Adrenal gland (tissue), 12 donors: ENCODE data around the gene BROX. TPM values are rescaled to one million over a fixed set of nuclear protein-coding genes. Genes with fewer than 3 reads are reported as not detected.

Experiments used
- DNase-seq, 7 donors: peaks; one replicate each; pipeline ENCODE4 v3.0.0-alpha.2; 2019 to 2020
- H3K27ac ChIP-seq, 5 donors: fragments of 200-600 bp; sonication (generic) in 4 of 5; 1 replicate in 3 of 5; 2 replicates in 2 of 5; pipeline versions ENCODE4 v1.5.1 to v1.8.0; 2016 to 2020; ENCODE audit warnings: mild to moderate bottlenecking in 1 of 5
- H3K27me3 ChIP-seq: fragments of 200-600 bp; 2 replicates; pipeline ENCODE4 v1.8.0; 2021
- H3K36me3 ChIP-seq, 2 donors: fragments of 200-600 bp; replicated peaks in 1 of 2; 1 replicate in 1 of 2; 2 replicates in 1 of 2; pipeline versions ENCODE4 v1.5.1 to v1.8.0; 2018 to 2022
- H3K4me1 ChIP-seq, 2 donors: fragments of 200-600 bp; replicated peaks in 1 of 2; 1 replicate in 1 of 2; 2 replicates in 1 of 2; pipeline versions ENCODE4 v1.5.1 to v1.8.0; 2018 to 2021
- H3K4me3 ChIP-seq, 4 donors: fragments of 200-600 bp; sonication (generic) in 3 of 4; one replicate each; pipeline ENCODE4 v1.5.1; 2016 to 2018
- H3K9me3 ChIP-seq, 3 donors: fragments of 200-600 bp; sonication (generic) in 1 of 3; replicated peaks in 1 of 3; 1 replicate in 2 of 3; 2 replicates in 1 of 3; pipeline versions ENCODE4 v1.5.1 to v1.8.0; 2016 to 2021
- CTCF ChIP-seq, 6 experiments: fragments of 450-650 bp in 4 of 6; fragments of 200-600 bp in 2 of 6; sonication (generic) in 1 of 6; IDR thresholded peaks; 1 replicate in 5 of 6; 2 replicates in 1 of 6; pipeline versions ENCODE4 v1.5.1 to v1.8.0; 2016 to 2021; ENCODE audit warnings: antibody characterized with exemption in 6 of 6, mild to moderate bottlenecking in 2 of 6, moderate library complexity in 1 of 6
- POLR2A ChIP-seq, 2 donors: fragments of 450-650 bp; IDR thresholded peaks; one replicate each; pipeline ENCODE4 v1.6.1; 2017; ENCODE audit warnings: antibody characterized with exemption in 2 of 2, mild to moderate bottlenecking in 2 of 2, moderate library complexity in 1 of 2
- WGBS, 4 donors: extraction: QIAGEN DNeasy Blood & Tissue Kit in 2 of 4; methylation state at CpG; one replicate each; pipeline versions ENCODE4 v1.1.5 to v1.1.7; 2013 to 2017; 5-methylcytosine and 5-hydroxymethylcytosine counted together
- intact Hi-C, 2 donors: fragments of 100-400 bp; cut with DNase I; formaldehyde crosslinking; loops; one replicate each; pipeline versions ENCODE4 v1.14.1 to v1.15.0; 2022 to 2023
- polyA plus RNA-seq, 3 donors: library from polyadenylated mRNA; stranded (reverse); fragments of 200-250 nt in 2 of 3; fragments of 350-450 nt in 1 of 3; fragmentation: Illumina TruSeq in 1 of 3; extraction: RNeasy Lipid Tissue Mini Kit (QIAGEN cat#74804) in 1 of 3; gene quantifications; one replicate each; pipeline ENCODE4 v1.2.3, GENCODE V29; 2013 to 2014
- total RNA-seq, 9 donors: library from RNA; depleted of rRNA in 4 of 9; stranded (reverse); fragments of >200 nt in 4 of 9; fragments of 120-200 nt in 1 of 9; fragmentation: NEBNext Ultra II Directional in 1 of 9; extraction: Animal tissue kit (Norgen Biotek cat#: 25700) in 1 of 9; gene quantifications; one replicate each; pipeline versions ENCODE4 v1.1.0 to v1.2.4, GENCODE V29; 2013 to 2023
- donor health status: healthy with polysubstance abuse.
- donor health status: Bipolar disorder and iron deficiency.
- donor health status: DM: yes; HTN: yes; CAD: no.
- donor health status: DM: no; HTN: no; CAD: no.
- donor health status: DM: no; HTN: no; CAD: no.
- donor health status: DM: yes; HTN: yes; CAD: no.

BROX gene
- total and polyA plus RNA-seq, 12 donors, result 14.1 to 81.3 (median 41.3) TPM

DNA sequence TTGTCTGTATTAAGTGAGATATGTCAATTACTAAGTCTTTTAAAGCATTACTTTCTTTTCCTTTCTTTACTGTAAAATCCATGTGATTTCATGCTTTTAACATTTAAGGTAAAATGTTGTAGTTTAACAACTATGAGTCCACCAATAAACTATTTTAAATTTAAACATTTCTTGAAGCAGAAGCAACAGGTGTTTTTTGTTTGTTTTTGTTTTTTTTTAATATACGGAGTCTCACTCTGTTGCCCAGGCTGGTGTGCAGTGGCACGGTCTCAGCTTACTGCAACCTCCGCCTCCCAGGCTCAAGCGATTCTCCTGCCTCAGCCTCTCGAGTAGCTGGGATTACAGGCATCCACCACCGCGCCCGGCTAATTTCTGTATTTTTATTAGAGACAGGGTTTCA is 15.6 kb upstream of the BROX start:
- 82 to 98% (median 96%) methylated on average over 4 to 8 of the region's 8 CpGs for WGBS, 4 donors
- Histone ChIP-seq H3K9me3 (no peaks in the 10 kb centered on the region), H3K4me1 (no peaks in the 10 kb centered on the region), H3K4me3 (no peak overlapping the region), H3K27ac (no peak overlapping the region), H3K36me3 (peaks cover 0 to 10% of the 10 kb centered on the region in 2 donors), H3K27me3 (no peaks in the 10 kb centered on the region)
- no peak for TF ChIP-seq CTCF (IDR thresholded peaks at IDR 0.05)
- no peak for TF ChIP-seq POLR2A (IDR thresholded peaks at IDR 0.05)
- intact Hi-C loops, result no loop called here
- no peak for DNase-seq

DNA sequence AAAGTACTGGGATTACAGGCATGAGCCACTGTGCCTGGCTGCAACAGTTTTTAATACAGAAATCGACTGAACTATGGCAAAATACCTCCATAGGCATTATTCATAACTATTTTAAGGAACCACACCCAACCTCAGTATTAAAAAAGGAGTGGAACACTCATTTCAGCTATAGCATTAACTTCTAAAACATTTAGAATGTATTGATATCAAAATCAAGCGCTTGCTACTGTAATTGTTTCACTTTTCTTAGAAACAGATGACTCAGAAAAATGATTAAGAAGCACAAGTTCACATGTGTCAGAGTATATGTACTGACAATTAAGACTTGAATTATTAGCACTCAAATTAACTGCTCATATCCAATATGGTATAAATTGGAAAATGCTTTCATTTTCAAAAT is 15.2 kb upstream of the BROX start:
- H3K4me3 ChIP-seq, result no peak overlapping the region
- H3K9me3 ChIP-seq, result no peaks in the 10 kb centered on the region
- no peak overlapping the region for H3K27ac ChIP-seq
- no peak for TF ChIP-seq CTCF (IDR thresholded peaks at IDR 0.05)
- no peak for TF ChIP-seq POLR2A (IDR thresholded peaks at IDR 0.05)
- no peaks in the 10 kb centered on the region for H3K27me3 ChIP-seq
- no peak for DNase-seq
- intact Hi-C loops, result no loop called here
- H3K36me3 ChIP-seq, result peaks cover 0 to 15% of the 10 kb centered on the region in 2 donors
- WGBS, 4 donors, result 82 to 95% (median 87%) methylated on average over 2 of the region's 2 CpGs
- H3K4me1 ChIP-seq, result no peaks in the 10 kb centered on the region

DNA sequence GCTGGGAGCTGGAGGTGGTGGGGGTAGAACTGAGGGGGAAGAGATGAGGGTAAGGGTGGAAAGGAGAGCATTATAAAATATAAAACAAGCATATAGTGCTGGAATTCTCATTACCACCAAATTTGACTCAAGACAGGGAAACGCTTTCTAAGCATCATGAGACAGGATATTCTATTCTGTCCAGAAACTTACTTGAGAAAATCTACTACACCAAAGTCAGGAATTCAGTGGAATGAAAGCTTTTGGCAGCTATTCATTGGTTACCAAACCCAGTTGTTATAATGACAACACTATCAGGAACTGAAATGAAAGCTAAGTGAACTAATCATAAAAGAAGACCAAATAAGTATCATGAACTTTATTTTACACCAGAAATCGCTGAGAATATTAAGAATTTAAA is 14.5 kb upstream of the BROX start:
- TF ChIP-seq POLR2A (IDR thresholded peaks at IDR 0.05) (no peak), CTCF (IDR thresholded peaks at IDR 0.05) (no peak)
- H3K9me3 ChIP-seq, result no peaks in the 10 kb centered on the region
- no peak for DNase-seq
- intact Hi-C loops, result no loop called here
- 73 to 92% (median 85%) methylated on average over 2 of the region's 2 CpGs for WGBS, 4 donors
- H3K4me3 ChIP-seq, result no peak overlapping the region
- peaks cover 0 to 17% of the 10 kb centered on the region in 2 donors for H3K36me3 ChIP-seq
- H3K4me1 ChIP-seq, result no peaks in the 10 kb centered on the region
- no peaks in the 10 kb centered on the region for H3K27me3 ChIP-seq
- no peak overlapping the region for H3K27ac ChIP-seq

DNA sequence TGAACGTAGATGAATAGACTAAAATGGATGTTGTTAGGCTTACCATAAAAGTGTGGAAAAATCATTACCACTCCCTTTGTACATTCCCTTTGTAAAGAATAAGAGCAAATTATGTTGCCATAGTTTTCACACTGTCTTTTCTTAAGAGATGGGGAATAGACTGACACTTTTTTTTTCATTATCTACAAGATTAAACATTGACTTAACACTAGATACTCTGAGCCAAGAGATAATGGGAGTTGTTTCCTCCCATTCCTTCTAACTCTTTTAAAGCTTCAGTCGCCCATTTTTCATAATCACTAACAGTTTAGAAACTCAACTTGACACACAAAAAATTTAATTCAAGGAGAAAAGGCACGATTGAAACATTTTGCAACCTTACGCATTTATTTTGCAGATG is 10.2 kb upstream of the BROX start:
- H3K4me1 ChIP-seq, result no peaks in the 10 kb centered on the region
- intact Hi-C loops, result no loop called here
- WGBS, 4 donors, result 88 to 93% (median 91%) methylated on average over 4 of the region's 4 CpGs
- TF ChIP-seq CTCF (IDR thresholded peaks at IDR 0.05), result no peak
- no peak for TF ChIP-seq POLR2A (IDR thresholded peaks at IDR 0.05)
- no peaks in the 10 kb centered on the region for H3K9me3 ChIP-seq
- no peak for DNase-seq
- no peaks in the 10 kb centered on the region for H3K27me3 ChIP-seq
- H3K4me3 ChIP-seq, result no peak overlapping the region
- H3K27ac ChIP-seq, result no peak overlapping the region
- peaks cover 0 to 14% of the 10 kb centered on the region in 2 donors for H3K36me3 ChIP-seq
